Endothelial cell of umbilical vein (primary cell): ENCODE results near the gene CACNA2D3.

Source experiments
- EZH2 ChIP-seq: IDR thresholded peaks from 2 replicates; pipeline ENCODE4 v1.6.1; 2012; ENCODE audit warnings: borderline replicate concordance, low read depth, mild to moderate bottlenecking, moderate library complexity, low read length, inconsistent platforms; ENCODE audit not compliant: severe bottlenecking
- FOS ChIP-seq: IDR thresholded peaks from 2 replicates; pipeline ENCODE4 v1.6.1; 2011; ENCODE audit warnings: mild to moderate bottlenecking, low read length, moderate library complexity, borderline replicate concordance; ENCODE audit not compliant: insufficient read depth
- JUN ChIP-seq: IDR thresholded peaks from 2 replicates; pipeline ENCODE4 v1.6.1; 2011; ENCODE audit warnings: borderline replicate concordance, low read depth; ENCODE audit not compliant: insufficient read length, insufficient read depth
- MYC ChIP-seq: IDR thresholded peaks from one replicate; pipeline ENCODE4 v1.6.1; 2011; ENCODE audit warnings: mild to moderate bottlenecking, low read depth, low read length
- POLR2A ChIP-seq: IDR thresholded peaks from 2 replicates; pipeline ENCODE4 v1.6.1; 2012; ENCODE audit warnings: low read depth, mild to moderate bottlenecking, control low read depth, low read length
- POLR2AphosphoS5 ChIP-seq: IDR thresholded peaks from 2 replicates; pipeline ENCODE4 v1.6.1; 2012; ENCODE audit warnings: low read depth, mild to moderate bottlenecking, control low read depth, low read length, moderate library complexity; ENCODE audit not compliant: insufficient read depth
- TF ChIP-seq, protein P1 (sequence below), 2 donors: IDR thresholded peaks; 1 replicate in 1 of 2; 2 replicates in 1 of 2; pipeline ENCODE4 v1.5.1; 2011; ENCODE audit warnings: low read length in 2 of 2, mild to moderate bottlenecking in 2 of 2, moderate library complexity in 2 of 2, control low read depth in 1 of 2, inconsistent platforms in 1 of 2, low read depth in 1 of 2; ENCODE audit not compliant: insufficient read depth in 1 of 2; ENCODE audit errors: extremely low read depth in 1 of 2
- TF ChIP-seq, protein P2 (sequence below): IDR thresholded peaks from 2 replicates; pipeline ENCODE4 v1.6.1; 2011; ENCODE audit not compliant: insufficient read depth, insufficient read length

DNA sequence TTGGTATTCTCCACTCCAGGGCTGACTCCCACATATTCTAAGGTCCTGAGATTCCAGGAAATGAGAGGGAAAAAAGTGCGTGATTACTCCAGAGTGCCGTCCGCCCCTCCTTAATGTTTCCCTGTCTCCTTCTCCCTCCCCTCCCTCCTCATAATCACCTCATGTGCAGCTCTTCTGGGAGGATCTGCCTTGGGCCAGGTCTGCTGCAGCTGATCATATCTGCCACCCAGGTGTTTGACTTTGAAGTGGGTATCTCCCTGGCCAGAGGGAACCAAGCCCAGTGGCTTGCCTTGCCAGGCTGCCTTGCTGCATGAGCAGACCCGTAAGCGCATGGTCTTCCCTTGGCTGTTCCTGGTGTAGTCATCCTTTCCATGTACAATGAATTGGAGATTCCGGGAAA is 833.6 kb downstream of the CACNA2D3 start:
- TF ChIP-seq, protein P1, sequence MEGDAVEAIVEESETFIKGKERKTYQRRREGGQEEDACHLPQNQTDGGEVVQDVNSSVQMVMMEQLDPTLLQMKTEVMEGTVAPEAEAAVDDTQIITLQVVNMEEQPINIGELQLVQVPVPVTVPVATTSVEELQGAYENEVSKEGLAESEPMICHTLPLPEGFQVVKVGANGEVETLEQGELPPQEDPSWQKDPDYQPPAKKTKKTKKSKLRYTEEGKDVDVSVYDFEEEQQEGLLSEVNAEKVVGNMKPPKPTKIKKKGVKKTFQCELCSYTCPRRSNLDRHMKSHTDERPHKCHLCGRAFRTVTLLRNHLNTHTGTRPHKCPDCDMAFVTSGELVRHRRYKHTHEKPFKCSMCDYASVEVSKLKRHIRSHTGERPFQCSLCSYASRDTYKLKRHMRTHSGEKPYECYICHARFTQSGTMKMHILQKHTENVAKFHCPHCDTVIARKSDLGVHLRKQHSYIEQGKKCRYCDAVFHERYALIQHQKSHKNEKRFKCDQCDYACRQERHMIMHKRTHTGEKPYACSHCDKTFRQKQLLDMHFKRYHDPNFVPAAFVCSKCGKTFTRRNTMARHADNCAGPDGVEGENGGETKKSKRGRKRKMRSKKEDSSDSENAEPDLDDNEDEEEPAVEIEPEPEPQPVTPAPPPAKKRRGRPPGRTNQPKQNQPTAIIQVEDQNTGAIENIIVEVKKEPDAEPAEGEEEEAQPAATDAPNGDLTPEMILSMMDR (IDR thresholded peaks at IDR 0.05; ENCODE audit: extremely low read depth in 1 of 2, insufficient read depth in 1 of 2, low read depth in 1 of 2, low read length in 2 of 2): no peak
- TF ChIP-seq, protein P2, sequence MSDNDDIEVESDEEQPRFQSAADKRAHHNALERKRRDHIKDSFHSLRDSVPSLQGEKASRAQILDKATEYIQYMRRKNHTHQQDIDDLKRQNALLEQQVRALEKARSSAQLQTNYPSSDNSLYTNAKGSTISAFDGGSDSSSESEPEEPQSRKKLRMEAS: no peak
- no peak for TF ChIP-seq POLR2A
- TF ChIP-seq POLR2AphosphoS5: no peak
- TF ChIP-seq EZH2: no peak
- no peak for TF ChIP-seq FOS
- TF ChIP-seq MYC: no peak
- no peak for TF ChIP-seq JUN
